HG02870 (cell line): ENCODE measurements around the gene KSR1.

Source experiments
- ATAC-seq: cut with Tn5 transposase; IDR thresholded peaks from one replicate; pipeline ENCODE4 v1.9.1; 2021; ENCODE audit warnings: mild to moderate bottlenecking, moderate library complexity; ENCODE audit not compliant: unreplicated experiment

Gene KSR1

GRCh38 chr17:27603421-27603770 is 147.1 kb downstream of the KSR1 start:
- no peak for ATAC-seq

- ATAC-seq: no peak
These were observed 147.9 kb downstream of the KSR1 start for GRCh38 chr17:27603880-27604794.

GRCh38 chr17:27605409-27605808 is 149.2 kb downstream of the KSR1 start:
- no peak for ATAC-seq

GRCh38 chr17:27607521-27608091 is 151.4 kb downstream of the KSR1 start:
- no peak for ATAC-seq

GRCh38 chr17:27608328-27609230 is 152.3 kb downstream of the KSR1 start:
- ATAC-seq: no peak

GRCh38 chr17:27609611-27610303 is 153.5 kb downstream of the KSR1 start:
- ATAC-seq: no peak

GRCh38 chr17:27610304-27610677 is 154.0 kb downstream of the KSR1 start:
- ATAC-seq: no peak

GRCh38 chr17:27612160-27612770 is 156.0 kb downstream of the KSR1 start:
- ATAC-seq: no peak

- ATAC-seq: no peak
These were observed 157.2 kb downstream of the KSR1 start for GRCh38 chr17:27613433-27613832.

- ATAC-seq: no peak
These were observed 158.9 kb downstream of the KSR1 start for GRCh38 chr17:27615121-27615520.

GRCh38 chr17:27616414-27616813 is 160.2 kb downstream of the KSR1 start:
- no peak for ATAC-seq

GRCh38 chr17:27618417-27618816 is 162.2 kb downstream of the KSR1 start:
- no peak for ATAC-seq

- ATAC-seq: no peak
These were observed 164.5 kb downstream of the KSR1 start for GRCh38 chr17:27620721-27621120.

GRCh38 chr17:27621536-27621935 is 165.3 kb downstream of the KSR1 start:
- ATAC-seq: no peak

- no peak for ATAC-seq
These were observed 165.8 kb downstream of the KSR1 start for GRCh38 chr17:27621942-27622559.

- no peak for ATAC-seq
These were observed 166.7 kb downstream of the KSR1 start for GRCh38 chr17:27622986-27623385.

GRCh38 chr17:27623614-27624013 is 167.4 kb downstream of the KSR1 start:
- no peak for ATAC-seq

GRCh38 chr17:27624539-27624938 is 168.3 kb downstream of the KSR1 start:
- ATAC-seq: no peak

- no peak for ATAC-seq
These were observed 169.6 kb downstream of the KSR1 start for GRCh38 chr17:27625856-27626255.

- ATAC-seq: no peak
These were observed 171.3 kb downstream of the KSR1 start for GRCh38 chr17:27627514-27627913.
